GM19455 (cell line): ENCODE results near the gene ADAT3.
"Not testable (repeated sequence)": the region's sequence is repeated elsewhere in the genome, so short reads cannot be mapped to it uniquely, and the experiment has no call there.

ENCODE experiments used
- ATAC-seq: cut with Tn5 transposase; IDR thresholded peaks from one replicate; pipeline ENCODE4 v1.9.1; 2021; ENCODE audit not compliant: unreplicated experiment

ADAT3 gene

DNA sequence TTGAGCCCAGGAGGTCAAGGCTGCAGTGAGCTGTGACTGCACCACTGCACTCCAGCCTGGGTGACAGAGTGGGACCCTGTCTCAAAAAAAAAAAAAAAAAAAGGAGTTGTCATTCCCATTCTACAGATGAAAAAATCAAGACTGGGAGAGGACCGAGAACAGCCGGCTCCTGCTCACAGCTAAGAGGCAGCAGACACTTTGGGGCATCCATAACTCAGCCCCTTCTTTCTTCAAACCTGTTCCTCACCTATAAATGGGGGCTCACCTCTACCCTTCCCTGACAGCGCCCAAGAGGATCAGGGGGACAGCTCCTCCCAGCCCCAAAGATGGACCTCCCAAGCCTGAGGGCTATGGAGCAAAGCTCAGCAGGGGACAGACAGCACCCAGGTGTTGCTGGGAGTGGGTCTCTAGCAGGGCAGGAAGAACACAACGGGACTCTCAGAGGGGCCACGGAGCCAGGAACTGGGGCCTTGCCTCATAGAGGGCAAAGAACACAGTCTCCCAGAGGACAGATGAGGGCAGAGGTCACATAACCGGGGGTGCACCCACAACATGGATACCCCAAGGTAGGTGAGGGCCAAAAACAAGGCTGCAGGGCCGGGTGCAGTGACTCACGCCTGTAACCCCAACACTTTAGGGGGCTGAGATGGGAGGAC lies 38.4 kb upstream of the ADAT3 start:
- ATAC-seq = no peak

DNA sequence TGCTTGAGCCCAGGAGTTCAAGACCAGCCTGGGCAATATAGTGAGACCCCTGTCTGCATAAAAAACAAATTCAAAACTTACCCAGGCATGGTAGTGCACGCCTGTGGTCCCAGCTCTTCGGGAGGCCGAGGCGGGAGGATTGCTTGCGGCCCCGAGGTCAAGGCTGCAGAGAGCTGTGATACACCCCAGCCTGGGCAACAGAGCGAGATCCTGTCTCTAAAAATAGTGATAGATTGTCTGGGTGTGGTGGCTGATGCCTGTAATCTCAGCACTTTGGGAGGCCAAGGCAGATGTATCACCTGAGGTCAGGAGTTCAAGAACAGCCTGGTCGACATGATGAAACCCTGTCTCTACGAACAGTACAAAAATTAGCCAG lies 37.9 kb upstream of the ADAT3 start:
- ATAC-seq = no peak

DNA sequence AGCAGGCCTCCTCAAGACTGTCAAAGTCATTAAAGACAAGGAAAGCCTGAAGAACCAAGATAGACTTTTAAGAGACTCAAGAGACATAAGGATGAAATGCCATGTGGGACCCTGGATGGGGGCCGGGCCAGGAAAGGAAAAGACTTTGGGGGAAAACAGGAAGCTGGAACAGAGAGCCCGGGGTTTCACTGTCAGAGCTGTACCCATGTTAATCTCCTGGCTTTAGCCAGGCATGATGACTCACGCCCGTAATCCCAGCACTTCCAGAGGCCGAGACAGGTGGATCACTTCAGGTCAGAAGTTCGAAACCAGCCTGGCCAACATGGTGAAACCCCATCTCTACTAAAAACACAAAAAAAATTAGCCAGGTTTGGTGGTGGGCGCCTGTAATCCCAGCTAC lies 36.2 kb upstream of the ADAT3 start:
- no peak for ATAC-seq

DNA sequence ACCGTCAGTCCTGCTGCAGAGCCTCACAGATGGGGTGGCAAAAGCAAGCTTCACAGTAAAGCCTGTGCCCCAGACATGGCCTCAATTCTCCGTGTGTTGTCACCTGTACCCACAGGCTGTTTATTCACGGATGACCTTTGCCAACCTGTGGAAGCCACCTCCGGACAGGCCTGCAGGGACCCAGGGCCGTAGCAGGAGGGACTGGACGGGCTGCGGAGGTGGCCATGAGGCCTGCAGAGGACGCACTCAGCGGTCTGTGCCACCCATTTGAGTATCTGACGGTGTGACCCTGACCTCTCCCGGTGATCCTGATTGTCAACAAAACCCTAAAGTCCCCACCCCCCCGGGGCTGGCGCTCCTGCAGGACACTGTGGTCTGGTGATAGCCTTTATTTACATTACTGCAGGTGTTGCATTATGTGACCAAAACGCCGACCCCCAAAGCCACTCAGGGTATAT lies 34.0 kb upstream of the ADAT3 start:
- ATAC-seq = no peak

DNA sequence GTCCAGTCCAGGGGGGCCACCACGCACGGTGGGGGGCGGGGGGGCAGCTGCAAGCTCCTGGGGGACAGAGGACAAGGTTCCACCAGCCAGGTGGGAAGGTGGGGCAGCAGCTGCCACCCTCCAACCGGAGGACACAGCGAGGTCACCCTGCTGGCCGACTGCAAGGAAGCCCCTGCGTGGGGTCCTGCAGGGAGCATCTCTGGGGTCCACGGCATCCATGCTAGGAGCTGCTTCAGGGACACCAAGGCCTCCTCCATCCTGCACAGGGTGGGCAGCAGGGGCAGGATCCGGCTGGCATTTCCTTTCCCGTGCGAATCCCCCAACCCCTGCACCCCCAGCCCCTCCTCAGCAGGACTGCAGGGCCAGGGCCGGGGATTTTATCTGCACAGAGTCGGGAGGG lies 33.6 kb upstream of the ADAT3 start:
- no peak for ATAC-seq

DNA sequence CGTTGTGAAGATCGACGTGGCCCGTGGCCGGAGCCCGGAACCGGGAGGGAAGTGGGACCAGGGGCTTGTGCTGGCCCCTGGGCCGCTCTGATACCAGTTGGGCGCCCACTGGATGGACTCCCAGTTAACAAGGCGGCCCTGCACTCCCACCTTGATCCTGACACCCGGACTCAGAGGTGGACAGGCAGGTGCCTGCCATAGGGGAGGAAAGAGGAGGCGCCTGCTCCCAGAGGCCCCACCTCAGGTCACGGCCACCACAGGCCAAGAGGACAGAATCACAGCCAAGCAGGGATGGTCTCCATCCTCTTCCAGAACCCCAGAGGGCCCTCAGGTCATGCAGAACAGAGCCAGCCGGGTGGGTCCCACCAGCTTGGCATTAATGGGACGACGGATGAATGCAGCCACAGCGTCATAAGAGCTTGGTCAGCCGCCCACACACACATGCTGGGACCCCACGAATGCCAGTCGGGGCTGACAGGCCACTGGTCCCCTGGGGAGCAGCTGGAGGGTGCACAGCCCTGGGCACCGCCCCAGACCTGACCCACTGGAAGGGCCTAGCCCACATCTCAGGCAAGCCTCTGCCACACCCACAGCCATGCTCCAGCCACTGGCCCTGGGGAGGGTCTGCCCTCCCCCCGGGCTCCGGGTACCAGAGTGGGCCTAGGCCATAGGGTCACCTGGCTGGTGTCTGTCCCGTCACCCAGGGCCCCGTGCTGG lies 32.2 kb upstream of the ADAT3 start:
- no peak for ATAC-seq

GRCh38 chr19:1873524-1874473 lies 31.4 kb upstream of the ADAT3 start:
- ATAC-seq = no peak

DNA sequence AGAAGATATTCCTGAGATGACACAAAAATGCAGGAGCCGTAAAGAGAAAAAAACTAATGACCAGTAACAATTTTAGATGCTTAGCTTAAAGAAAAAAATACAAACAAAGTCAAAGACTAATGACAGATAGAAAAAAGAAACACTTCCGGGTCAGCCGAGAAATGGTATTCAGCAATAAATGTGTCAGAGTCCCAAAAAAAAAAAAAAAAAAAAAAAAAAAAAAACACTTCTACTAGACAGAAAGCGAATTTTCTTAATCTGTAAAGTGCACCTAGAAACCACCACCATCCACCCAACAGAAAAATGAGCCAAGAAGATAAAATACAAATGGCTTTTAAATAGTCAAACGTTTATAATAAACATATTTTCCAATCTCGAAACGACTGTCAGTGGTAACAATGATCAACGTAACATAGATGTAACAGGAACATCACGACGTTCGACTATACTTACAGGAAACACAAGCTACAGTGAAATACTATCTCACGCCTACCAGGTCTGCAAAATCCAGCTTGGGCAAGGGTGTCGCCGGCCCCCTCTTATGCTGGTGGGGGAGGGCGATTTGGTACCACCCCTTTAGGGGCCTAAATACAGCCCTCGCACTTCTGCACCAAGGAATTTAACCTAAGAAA lies 30.5 kb upstream of the ADAT3 start:
- ATAC-seq = no peak

DNA sequence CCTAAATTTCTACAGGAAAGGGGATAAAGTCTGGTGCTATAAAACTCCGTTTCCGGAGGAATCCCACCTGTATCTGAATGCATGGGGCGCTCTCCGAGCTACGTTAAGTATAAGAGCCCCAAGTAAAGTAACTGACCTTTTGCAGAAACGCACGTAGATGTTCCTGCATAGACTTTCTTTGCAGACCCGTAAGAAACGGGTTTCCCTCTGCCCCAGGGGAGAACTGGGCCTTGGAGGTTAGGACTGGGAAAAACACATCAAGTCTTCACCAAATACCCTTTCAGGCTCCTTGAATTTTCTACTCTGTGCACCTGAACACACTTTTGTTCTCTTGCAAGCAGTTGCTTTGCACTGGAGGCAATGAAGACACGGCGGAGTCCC lies 29.9 kb upstream of the ADAT3 start:
- ATAC-seq = not testable (repeated sequence)

GRCh38 chr19:1875646-1876495 lies 29.3 kb upstream of the ADAT3 start:
- ATAC-seq = peak; percentile 83

DNA sequence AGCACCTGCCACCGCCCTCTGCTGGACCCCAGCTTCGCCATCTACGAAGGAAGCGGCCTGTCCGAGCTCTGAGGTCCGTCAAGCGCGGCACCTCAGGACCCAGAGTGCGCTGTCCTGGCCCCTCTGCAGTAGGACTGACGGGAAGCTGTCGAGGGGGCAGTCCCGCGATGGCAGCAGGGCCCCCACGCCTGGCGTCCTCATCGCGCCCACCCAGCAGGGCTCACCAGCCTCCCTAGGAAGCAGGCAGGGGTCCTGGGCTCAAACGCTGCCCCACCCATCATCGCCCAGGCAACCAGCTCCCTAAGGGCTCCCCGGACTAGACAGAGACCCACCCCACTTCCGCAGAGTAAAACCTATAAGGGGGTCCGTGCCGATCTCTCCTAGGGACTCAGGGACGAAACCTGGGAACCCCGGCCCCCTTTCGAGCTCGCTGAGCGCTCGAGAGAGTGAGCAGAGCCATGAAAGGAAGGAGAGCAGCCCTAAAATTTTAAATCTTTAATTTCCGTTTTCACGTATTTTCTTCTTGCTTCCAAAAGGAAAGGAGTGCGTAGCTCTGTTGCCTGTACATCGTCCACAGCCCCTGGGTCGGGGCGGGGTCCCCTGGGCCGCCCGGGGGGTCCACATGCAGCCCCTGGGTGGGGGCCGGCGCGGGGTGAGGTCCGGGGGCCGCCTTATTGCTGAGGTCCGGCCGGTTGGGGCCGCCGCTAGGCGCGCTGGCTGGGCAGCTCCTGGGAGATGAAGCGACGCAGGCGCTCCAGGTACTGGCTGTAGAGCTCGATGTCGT lies 28.5 kb upstream of the ADAT3 start:
- not testable (repeated sequence) for ATAC-seq

GRCh38 chr19:1877280-1877660 lies 27.9 kb upstream of the ADAT3 start:
- ATAC-seq = not testable (repeated sequence)

- ATAC-seq = not testable (repeated sequence)
Measured at GRCh38 chr19:1878583-1878982, 26.6 kb upstream of the ADAT3 start.

- not testable (repeated sequence) for ATAC-seq
Measured at GRCh38 chr19:1879982-1880381, 25.2 kb upstream of the ADAT3 start.

- ATAC-seq = no peak
Measured at GRCh38 chr19:1880611-1881392, 24.4 kb upstream of the ADAT3 start.

DNA sequence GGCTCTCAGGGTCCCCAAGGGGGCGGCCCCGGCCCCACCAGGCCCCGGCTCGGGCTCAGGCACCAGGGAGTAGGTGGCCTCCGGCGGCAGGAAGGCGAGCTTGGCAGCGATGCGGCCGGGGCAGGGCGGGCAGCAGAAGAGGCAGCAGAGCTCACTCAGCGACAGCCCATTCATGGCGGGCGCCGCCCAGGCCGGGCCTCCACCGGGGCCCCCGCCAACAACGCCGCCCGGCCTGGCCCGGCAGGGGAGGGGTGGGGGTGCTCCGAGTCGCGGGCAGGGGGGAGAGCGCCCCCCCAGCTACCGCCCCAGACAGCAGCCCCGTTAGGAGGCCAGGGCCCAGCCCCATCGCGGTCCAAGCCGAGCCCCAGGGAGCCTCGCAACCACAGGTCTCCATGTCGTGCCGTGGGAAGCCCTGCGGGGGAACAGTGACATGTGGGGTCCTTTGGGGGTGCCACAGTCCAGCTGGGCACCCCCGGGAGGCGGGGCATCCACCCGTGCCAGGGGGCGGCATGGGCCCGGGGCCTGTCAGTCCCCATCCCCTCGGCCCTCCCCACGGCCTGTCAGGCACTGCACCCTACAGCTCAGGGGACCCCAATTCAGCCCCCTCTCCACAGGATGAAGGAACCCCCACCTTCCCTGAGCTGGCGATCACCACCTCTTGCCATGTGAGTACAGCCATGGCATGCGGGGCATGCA lies 23.7 kb upstream of the ADAT3 start:
- ATAC-seq = not testable (repeated sequence)

GRCh38 chr19:1882089-1882785 lies 23.0 kb upstream of the ADAT3 start:
- no peak for ATAC-seq
